ENCODE data around the gene VAPB. TPM values are rescaled to one million over a fixed set of nuclear protein-coding genes. Genes with fewer than 3 reads are reported as not detected.

The VAPB gene
- total and polyA plus RNA-seq, 7 donors: 30.7 to 84.5 (median 64.0) TPM

DNA sequence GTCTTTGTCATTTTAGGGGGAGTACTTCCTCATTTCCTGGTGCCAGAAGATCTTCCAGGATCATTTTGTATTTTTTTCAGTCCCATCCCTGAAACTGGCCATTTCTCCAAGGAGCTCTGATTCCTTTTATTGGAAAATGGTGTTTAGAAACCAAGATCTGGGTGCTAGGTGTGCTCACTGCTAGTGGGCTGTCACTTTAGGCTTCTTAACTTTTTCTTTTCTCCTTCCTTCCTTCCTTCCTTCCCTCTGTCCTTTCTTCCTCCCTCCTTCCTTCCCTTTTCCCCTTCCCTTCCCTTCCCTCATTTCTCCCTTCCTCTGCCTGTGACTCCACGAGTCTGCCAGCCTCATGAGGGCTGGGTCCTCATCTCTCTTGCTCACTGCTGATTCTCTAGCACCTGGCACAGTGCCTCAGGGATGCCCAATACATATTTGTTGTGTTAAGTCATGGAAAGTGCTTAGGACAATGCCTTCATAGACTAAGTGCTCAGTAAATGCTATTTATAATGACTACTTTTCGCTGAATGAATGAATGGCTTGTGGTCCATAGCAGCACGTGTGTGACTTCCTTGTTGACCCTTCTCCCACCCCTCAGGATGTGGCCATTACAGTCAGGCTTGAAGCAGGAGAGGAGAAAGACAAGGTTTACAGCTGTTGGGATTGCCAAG is 89.2 kb downstream of the VAPB start:
- no peak for ATAC-seq
- intact Hi-C loops (cut with DNase I): no loop called here
- peaks cover 0 to 4% (median 0%) of the 10 kb centered on the region in 3 donors for H3K27me3 ChIP-seq (ENCODE audit: insufficient read depth in 3 of 3, low read length in 2 of 3)
- H3K4me1 ChIP-seq: no peaks in the 10 kb centered on the region
- no peak overlapping the region for H3K27ac ChIP-seq
- no peaks in the 10 kb centered on the region for H3K36me3 ChIP-seq (ENCODE audit: insufficient read depth in 1 of 2, low read depth in 1 of 2)
- WGBS, 3 donors: 55 to 64% (median 61%) methylated on average over 3 of the region's 3 CpGs
- TF ChIP-seq, protein P1, sequence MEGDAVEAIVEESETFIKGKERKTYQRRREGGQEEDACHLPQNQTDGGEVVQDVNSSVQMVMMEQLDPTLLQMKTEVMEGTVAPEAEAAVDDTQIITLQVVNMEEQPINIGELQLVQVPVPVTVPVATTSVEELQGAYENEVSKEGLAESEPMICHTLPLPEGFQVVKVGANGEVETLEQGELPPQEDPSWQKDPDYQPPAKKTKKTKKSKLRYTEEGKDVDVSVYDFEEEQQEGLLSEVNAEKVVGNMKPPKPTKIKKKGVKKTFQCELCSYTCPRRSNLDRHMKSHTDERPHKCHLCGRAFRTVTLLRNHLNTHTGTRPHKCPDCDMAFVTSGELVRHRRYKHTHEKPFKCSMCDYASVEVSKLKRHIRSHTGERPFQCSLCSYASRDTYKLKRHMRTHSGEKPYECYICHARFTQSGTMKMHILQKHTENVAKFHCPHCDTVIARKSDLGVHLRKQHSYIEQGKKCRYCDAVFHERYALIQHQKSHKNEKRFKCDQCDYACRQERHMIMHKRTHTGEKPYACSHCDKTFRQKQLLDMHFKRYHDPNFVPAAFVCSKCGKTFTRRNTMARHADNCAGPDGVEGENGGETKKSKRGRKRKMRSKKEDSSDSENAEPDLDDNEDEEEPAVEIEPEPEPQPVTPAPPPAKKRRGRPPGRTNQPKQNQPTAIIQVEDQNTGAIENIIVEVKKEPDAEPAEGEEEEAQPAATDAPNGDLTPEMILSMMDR (IDR thresholded peaks at IDR 0.05): no peak
- no peak overlapping the region for H3K4me3 ChIP-seq
- DNase-seq: no peak
- H3K9me3 ChIP-seq: peaks cover 5% of the 10 kb centered on the region

DNA sequence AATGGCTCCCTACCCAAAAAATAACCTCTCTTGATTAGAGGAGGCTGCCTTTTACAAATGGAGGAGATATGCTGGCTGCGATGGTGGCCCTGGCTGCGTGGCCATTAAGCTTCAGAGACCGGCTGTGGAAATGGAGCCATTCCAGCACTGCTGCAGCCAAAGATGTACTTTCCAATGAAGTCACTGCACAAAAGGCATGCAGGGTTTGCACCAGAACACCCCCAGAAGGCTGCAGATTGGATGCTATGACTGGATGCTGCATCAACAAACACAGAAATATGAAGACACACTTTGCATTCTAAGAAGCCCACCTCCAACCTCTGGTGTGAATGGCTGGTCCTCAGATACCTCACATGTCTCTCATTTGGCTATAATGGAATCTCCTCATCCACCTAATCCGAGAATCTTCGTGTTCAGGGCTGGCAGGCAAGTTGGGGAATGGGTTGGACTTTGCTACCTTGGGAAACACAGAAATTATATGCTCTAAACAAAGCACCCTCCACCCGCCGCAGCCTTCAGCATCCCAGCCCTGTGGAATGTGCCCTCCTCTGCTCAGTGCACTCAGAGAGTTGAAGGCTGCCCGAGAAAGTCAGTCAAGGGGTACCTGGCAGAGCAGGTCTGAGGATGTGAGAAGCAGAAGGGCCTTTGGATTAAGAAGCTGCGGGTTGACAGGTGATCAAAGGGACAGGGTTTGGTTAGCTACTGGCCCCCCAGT is 90.9 kb downstream of the VAPB start:
- Histone ChIP-seq H3K36me3 (ENCODE audit: insufficient read depth in 1 of 2, low read depth in 1 of 2) (no peaks in the 10 kb centered on the region), H3K27ac (no peak overlapping the region), H3K27me3 (ENCODE audit: insufficient read depth in 3 of 3, low read length in 2 of 3) (peaks cover 0 to 5% (median 0%) of the 10 kb centered on the region in 3 donors), H3K4me1 (no peaks in the 10 kb centered on the region), H3K4me3 (no peak overlapping the region), H3K9me3 (peaks cover 5% of the 10 kb centered on the region)
- TF ChIP-seq, protein P1 (IDR thresholded peaks at IDR 0.05): no peak
- WGBS, 3 donors: 52 to 61% (median 54%) methylated on average over 9 of the region's 9 CpGs
- ATAC-seq (no peak), DNase-seq (no peak)
- intact Hi-C loops (cut with DNase I): loop anchor here in 1 of 2 donors (10.0 kb wide), 1 partner anchor 375 kb away; the partner anchor contains the start of genes GNAS and GNAS-AS1

DNA sequence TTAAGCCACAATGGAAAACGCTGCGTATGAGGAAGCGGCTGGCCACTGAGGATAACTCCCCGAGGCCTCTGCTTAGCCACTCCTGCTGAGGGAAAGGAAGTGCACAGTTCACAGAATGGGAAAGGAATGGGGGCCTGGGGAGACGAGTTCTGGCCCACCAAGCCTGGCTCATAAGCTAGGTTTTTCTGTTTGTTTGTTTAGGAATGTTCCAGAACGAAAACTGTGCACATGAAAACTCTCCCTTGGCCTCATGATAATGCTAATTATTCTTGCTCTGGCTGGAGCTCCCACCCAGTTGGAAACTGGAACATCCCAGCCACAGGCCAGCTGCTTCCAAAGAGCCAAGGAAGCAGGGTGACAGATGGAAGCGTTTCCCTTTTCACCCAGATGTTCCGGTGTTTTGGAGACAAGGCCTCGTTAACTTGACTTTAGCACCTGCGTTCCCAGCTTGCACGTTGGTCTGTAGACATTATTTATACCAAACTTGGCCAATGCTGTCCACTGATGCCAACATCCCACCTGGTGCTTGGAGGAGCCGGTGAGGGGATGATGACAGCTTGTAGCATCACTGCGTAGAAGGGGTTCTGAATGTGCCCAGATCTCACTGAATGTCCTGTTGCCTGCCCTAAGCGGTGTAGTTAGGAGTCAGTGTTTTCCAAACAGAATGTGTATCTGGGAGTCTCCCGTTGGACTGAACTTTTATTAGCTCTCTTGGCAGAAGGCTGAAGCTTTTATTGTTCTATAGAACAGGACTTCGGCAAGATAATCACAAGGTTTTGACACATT is 91.7 kb downstream of the VAPB start:
- H3K27ac ChIP-seq: no peak overlapping the region
- intact Hi-C loops (cut with DNase I): loop anchor here in 1 of 2 donors (10.0 kb wide), 1 partner anchor 374 kb away; the partner anchor contains the start of genes GNAS and GNAS-AS1

DNA sequence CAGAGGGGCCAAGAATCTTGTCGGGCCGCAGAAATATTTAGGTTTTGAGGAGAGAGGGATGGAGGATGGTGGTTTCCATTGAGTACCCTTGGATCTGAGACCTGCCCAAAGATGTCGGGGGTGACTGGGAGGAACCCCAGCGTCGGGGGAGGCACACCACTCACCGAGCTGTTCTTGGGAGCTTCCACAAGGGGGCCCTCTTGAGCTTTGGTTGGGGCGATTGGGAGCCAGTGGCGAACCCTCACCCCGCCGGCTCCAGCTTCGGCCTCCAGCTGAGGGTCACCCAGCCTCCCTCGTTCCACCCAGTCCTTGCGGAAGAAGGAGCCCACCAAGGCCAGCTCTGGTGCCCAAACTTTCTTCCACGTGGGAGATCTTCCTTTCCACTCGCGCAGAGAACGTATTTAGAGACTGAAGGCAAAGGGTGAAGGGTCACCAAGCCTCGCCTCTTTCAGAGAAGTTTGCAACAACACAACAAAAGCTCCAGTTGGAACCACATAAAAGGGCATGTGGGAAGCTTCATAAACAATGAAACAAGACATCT is 92.5 kb downstream of the VAPB start:
- H3K27me3 ChIP-seq (ENCODE audit: insufficient read depth in 3 of 3, low read length in 2 of 3): peaks cover 0 to 5% (median 5%) of the 10 kb centered on the region in 3 donors
- no peaks in the 10 kb centered on the region for H3K4me1 ChIP-seq
- H3K36me3 ChIP-seq (ENCODE audit: insufficient read depth in 1 of 2, low read depth in 1 of 2): no peaks in the 10 kb centered on the region
- H3K4me3 ChIP-seq: no peak overlapping the region
- H3K27ac ChIP-seq: no peak overlapping the region
- peaks cover 19% of the 10 kb centered on the region for H3K9me3 ChIP-seq
- intact Hi-C loops (cut with DNase I): loop anchor here in 1 of 2 donors (10.0 kb wide), 1 partner anchor 373 kb away; the partner anchor contains the start of genes GNAS and GNAS-AS1
- TF ChIP-seq, protein P1 (IDR thresholded peaks at IDR 0.05): peak; percentile 39
- peak; percentile 45 to 70 for DNase-seq
- WGBS, 3 donors: 38 to 52% (median 49%) methylated on average over 18 of the region's 18 CpGs
- peak in 1 of 4 donors; percentile 67 for ATAC-seq

More for the DNA sequence above, 91.7 kb downstream of the VAPB start:
- WGBS, 3 donors: 37 to 42% (median 42%) methylated on average over 16 of the region's 16 CpGs
- no peaks in the 10 kb centered on the region for H3K4me1 ChIP-seq
- ATAC-seq: no peak
- H3K4me3 ChIP-seq: no peak overlapping the region
- H3K9me3 ChIP-seq: peaks cover 11% of the 10 kb centered on the region
- H3K36me3 ChIP-seq (ENCODE audit: insufficient read depth in 1 of 2, low read depth in 1 of 2): no peaks in the 10 kb centered on the region
- peaks cover 0 to 5% (median 4%) of the 10 kb centered on the region in 3 donors for H3K27me3 ChIP-seq (ENCODE audit: insufficient read depth in 3 of 3, low read length in 2 of 3)
- TF ChIP-seq, protein P1 (IDR thresholded peaks at IDR 0.05): no peak
- no peak for DNase-seq

All from psoas muscle (tissue), 8 donors.